ENCODE measurements around the gene BRMS1L. TPM values are rescaled to one million over a fixed set of nuclear protein-coding genes. Genes with fewer than 3 reads are reported as not detected.

BRMS1L gene
- total and polyA plus RNA-seq, 2 of the 13 experiments (the other 11 are each of a cell fraction or from before 2014, with no cell fraction given) = 21.1 to 23.8 TPM

DNA sequence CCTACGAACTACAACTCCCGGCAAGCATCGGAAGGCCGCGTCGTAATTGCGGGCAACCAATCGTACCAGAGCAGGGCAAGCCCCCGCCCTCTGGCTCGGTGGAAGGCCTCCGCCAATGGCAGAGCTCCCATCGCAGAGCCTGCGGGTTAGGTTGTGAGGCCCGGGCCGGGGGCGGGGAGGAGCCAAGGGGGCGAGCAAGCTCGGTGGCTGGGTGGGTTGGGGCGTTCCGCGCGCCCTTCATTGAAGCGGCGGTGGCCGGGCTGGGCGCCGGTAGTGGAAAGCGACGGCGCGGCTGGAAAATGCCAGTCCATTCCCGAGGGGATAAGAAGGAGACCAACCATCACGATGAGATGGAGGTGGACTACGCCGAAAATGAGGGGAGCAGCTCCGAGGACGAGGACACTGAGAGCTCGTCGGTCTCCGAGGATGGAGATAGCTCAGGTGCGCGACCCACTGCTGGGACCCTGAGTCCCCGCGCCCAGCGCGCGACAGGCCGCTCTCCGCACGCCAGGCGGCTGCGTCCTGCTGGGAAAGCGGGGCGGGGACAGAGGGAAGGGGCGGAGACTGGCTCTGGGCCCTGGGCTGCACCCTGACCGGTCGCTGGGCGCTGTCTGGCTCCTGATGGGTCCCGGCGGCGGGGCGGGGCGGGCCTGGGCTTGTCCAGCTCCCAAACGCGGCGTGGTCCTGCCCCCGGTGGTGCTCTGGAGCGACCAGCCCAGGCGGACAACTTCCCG is at the start of gene BRMS1L (continued):
- TF ChIP-seq, protein P1, sequence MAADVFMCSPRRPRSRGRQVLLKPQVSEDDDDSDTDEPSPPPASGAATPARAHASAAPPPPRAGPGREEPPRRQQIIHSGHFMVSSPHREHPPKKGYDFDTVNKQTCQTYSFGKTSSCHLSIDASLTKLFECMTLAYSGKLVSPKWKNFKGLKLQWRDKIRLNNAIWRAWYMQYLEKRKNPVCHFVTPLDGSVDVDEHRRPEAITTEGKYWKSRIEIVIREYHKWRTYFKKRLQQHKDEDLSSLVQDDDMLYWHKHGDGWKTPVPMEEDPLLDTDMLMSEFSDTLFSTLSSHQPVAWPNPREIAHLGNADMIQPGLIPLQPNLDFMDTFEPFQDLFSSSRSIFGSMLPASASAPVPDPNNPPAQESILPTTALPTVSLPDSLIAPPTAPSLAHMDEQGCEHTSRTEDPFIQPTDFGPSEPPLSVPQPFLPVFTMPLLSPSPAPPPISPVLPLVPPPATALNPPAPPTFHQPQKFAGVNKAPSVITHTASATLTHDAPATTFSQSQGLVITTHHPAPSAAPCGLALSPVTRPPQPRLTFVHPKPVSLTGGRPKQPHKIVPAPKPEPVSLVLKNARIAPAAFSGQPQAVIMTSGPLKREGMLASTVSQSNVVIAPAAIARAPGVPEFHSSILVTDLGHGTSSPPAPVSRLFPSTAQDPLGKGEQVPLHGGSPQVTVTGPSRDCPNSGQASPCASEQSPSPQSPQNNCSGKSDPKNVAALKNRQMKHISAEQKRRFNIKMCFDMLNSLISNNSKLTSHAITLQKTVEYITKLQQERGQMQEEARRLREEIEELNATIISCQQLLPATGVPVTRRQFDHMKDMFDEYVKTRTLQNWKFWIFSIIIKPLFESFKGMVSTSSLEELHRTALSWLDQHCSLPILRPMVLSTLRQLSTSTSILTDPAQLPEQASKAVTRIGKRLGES (CRISPR knock-in tag; IDR thresholded peaks at IDR 0.05; ENCODE audit: borderline replicate concordance) = peak; percentile 77; the same call in 1 of the 2 replicates
- TF ChIP-seq RARA (CRISPR knock-in tag; IDR thresholded peaks at IDR 0.05) (peak; percentile 68), ZKSCAN5 (CRISPR knock-in tag; IDR thresholded peaks at IDR 0.05) (peak; percentile 82; the same call in 1 of the 2 replicates), ZNF629 (CRISPR knock-in tag; conservative IDR thresholded peaks at IDR 0.05) (peak; percentile 62), ZNF839 (CRISPR knock-in tag; IDR thresholded peaks at IDR 0.05; ENCODE audit: borderline replicate concordance) (peak; percentile 100), ZNF598 (CRISPR knock-in tag; IDR thresholded peaks at IDR 0.05; ENCODE audit: borderline replicate concordance) (peak; percentile 100), ZNF761 (CRISPR knock-in tag; conservative IDR thresholded peaks at IDR 0.05) (peak; percentile 99), GFI1 (CRISPR knock-in tag; IDR thresholded peaks at IDR 0.05; ENCODE audit: borderline replicate concordance) (peak; percentile 91)
- TF ChIP-seq, protein P2, sequence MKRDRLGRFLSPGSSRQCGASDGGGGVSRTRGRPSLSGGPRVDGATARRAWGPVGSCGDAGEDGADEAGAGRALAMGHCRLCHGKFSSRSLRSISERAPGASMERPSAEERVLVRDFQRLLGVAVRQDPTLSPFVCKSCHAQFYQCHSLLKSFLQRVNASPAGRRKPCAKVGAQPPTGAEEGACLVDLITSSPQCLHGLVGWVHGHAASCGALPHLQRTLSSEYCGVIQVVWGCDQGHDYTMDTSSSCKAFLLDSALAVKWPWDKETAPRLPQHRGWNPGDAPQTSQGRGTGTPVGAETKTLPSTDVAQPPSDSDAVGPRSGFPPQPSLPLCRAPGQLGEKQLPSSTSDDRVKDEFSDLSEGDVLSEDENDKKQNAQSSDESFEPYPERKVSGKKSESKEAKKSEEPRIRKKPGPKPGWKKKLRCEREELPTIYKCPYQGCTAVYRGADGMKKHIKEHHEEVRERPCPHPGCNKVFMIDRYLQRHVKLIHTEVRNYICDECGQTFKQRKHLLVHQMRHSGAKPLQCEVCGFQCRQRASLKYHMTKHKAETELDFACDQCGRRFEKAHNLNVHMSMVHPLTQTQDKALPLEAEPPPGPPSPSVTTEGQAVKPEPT (CRISPR knock-in tag; IDR thresholded peaks at IDR 0.05; ENCODE audit: low read depth) = peak; percentile 98
- TF ChIP-seq, protein P3, sequence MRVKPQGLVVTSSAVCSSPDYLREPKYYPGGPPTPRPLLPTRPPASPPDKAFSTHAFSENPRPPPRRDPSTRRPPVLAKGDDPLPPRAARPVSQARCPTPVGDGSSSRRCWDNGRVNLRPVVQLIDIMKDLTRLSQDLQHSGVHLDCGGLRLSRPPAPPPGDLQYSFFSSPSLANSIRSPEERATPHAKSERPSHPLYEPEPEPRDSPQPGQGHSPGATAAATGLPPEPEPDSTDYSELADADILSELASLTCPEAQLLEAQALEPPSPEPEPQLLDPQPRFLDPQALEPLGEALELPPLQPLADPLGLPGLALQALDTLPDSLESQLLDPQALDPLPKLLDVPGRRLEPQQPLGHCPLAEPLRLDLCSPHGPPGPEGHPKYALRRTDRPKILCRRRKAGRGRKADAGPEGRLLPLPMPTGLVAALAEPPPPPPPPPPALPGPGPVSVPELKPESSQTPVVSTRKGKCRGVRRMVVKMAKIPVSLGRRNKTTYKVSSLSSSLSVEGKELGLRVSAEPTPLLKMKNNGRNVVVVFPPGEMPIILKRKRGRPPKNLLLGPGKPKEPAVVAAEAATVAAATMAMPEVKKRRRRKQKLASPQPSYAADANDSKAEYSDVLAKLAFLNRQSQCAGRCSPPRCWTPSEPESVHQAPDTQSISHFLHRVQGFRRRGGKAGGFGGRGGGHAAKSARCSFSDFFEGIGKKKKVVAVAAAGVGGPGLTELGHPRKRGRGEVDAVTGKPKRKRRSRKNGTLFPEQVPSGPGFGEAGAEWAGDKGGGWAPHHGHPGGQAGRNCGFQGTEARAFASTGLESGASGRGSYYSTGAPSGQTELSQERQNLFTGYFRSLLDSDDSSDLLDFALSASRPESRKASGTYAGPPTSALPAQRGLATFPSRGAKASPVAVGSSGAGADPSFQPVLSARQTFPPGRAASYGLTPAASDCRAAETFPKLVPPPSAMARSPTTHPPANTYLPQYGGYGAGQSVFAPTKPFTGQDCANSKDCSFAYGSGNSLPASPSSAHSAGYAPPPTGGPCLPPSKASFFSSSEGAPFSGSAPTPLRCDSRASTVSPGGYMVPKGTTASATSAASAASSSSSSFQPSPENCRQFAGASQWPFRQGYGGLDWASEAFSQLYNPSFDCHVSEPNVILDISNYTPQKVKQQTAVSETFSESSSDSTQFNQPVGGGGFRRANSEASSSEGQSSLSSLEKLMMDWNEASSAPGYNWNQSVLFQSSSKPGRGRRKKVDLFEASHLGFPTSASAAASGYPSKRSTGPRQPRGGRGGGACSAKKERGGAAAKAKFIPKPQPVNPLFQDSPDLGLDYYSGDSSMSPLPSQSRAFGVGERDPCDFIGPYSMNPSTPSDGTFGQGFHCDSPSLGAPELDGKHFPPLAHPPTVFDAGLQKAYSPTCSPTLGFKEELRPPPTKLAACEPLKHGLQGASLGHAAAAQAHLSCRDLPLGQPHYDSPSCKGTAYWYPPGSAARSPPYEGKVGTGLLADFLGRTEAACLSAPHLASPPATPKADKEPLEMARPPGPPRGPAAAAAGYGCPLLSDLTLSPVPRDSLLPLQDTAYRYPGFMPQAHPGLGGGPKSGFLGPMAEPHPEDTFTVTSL (CRISPR knock-in tag; IDR thresholded peaks at IDR 0.05; ENCODE audit: borderline replicate concordance) = 0 out of 2 replicates have a peak, but pooled peaks have one; percentile 46
- TF ChIP-seq, protein P4, sequence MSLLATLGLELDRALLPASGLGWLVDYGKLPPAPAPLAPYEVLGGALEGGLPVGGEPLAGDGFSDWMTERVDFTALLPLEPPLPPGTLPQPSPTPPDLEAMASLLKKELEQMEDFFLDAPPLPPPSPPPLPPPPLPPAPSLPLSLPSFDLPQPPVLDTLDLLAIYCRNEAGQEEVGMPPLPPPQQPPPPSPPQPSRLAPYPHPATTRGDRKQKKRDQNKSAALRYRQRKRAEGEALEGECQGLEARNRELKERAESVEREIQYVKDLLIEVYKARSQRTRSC (CRISPR knock-in tag; IDR thresholded peaks at IDR 0.05; ENCODE audit: low read depth) = peak; percentile 99
- TF ChIP-seq, protein P5, sequence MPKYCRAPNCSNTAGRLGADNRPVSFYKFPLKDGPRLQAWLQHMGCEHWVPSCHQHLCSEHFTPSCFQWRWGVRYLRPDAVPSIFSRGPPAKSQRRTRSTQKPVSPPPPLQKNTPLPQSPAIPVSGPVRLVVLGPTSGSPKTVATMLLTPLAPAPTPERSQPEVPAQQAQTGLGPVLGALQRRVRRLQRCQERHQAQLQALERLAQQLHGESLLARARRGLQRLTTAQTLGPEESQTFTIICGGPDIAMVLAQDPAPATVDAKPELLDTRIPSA (CRISPR knock-in tag; IDR thresholded peaks at IDR 0.05; ENCODE audit: borderline replicate concordance) = no peak; the same call in 1 of the 2 replicates
- TF ChIP-seq, protein P6, sequence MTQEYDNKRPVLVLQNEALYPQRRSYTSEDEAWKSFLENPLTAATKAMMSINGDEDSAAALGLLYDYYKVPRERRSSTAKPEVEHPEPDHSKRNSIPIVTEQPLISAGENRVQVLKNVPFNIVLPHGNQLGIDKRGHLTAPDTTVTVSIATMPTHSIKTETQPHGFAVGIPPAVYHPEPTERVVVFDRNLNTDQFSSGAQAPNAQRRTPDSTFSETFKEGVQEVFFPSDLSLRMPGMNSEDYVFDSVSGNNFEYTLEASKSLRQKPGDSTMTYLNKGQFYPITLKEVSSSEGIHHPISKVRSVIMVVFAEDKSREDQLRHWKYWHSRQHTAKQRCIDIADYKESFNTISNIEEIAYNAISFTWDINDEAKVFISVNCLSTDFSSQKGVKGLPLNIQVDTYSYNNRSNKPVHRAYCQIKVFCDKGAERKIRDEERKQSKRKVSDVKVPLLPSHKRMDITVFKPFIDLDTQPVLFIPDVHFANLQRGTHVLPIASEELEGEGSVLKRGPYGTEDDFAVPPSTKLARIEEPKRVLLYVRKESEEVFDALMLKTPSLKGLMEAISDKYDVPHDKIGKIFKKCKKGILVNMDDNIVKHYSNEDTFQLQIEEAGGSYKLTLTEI (CRISPR knock-in tag; conservative IDR thresholded peaks at IDR 0.05) = no peak

Measured in HepG2 (cell line).